ENCODE measurements around the gene GUCY1A2.
"Not testable (repeated sequence)": the region's sequence is repeated elsewhere in the genome, so short reads cannot be mapped to it uniquely, and the experiment has no call there.

Gene GUCY1A2

GRCh38 chr11:106939157-106939556, 79.1 kb downstream of the GUCY1A2 start:
- DNase-seq (ENCODE audit: low read depth): no peak

DNA sequence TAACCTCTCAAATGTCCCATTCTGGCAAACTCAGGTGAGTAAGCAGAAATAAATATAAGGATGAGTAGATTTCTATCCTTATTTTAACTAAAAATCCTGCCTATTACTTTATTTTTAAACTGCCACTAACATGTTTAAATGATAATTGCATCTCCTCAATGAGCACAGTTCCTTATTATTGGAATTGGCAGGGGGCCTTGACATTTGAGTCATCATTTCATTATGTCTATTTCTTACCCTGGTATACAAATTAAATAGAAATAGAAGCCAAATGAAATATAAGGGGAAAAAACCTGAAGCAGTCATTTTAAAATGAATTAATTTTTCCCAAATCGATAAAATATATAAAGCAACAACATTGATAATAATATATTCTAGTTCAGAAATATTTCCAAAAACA, 81.2 kb downstream of the GUCY1A2 start:
- no peak for DNase-seq (ENCODE audit: low read depth)

DNA sequence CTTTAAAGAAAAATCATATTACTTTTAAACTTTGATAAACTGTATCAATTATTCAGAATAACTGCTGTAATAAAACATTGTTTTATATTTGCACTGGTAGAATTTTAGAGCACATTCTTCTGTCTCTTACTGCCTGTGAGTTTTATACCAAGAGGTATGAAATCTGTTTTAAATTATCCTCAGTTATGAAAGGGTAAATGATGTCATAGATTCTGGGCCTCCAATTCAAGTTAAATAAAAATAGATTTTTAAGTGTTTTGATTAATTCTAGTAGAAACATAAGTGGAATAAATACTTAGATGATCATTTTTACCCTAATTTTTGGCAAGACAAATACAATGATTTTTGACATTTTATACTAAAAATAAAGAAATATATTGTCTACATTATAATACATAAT, 93.0 kb downstream of the GUCY1A2 start:
- DNase-seq (ENCODE audit: low read depth): peak; percentile 3

GRCh38 chr11:106920899-106921509, 97.3 kb downstream of the GUCY1A2 start:
- DNase-seq (ENCODE audit: low read depth): no peak

DNA sequence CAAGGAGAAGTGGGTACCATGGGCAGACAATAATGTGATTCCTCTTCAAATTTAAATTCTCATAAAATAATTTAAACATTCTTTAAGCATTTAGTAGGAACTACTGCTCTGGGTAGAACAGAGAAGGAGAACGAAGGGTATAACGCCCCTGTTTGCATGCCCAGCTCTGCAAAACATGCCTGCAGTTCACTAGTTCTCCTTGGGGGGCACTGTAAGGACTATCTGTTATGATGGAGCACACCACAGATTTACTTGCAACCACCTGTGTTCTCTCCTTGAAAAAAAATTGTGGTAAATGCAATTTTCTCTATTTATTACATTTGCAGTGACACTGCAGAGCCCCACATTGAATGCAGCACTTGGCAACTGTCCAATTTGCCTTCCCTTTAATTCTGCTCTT, 100.3 kb downstream of the GUCY1A2 start:
- DNase-seq (ENCODE audit: low read depth): no peak

- DNase-seq (ENCODE audit: low read depth): no peak
Measured at GRCh38 chr11:106914409-106914808, 103.9 kb downstream of the GUCY1A2 start.

DNA sequence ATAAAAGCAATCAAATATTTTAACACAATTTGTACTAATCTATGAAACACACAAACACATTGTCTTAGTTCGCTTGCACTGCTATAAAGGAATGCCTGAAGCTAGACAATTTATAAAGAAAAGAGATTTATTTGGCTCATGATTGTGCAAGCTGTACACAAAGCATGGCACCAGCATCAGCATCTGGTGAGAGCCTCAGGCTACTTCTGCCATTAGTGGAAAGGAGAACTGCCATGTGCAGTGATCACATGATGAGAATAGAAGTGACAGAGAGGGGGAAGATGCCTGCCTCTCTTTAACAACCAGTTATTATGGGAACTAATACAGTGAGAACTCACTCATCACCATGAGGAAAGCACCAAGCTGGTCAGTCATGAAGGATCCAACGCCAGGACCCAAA, 105.1 kb downstream of the GUCY1A2 start:
- DNase-seq (ENCODE audit: low read depth): no peak

DNA sequence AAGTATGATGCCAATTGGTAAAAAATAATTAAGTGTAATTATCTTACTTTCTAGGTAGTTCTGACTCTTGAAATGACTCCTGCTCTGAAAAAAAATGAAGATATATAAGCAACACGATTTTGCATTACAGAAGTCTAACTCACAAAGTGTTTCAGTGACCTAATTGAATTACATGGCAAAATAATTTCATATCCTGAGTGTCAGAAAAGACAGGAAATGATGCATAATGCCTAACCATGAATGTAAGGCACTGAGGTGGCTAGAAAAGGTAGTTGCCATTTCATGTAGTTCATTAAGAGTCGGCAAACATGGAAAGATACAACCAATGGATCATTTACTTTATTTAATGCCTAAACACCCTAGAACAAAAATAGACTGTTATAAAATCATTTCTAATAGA, 113.5 kb downstream of the GUCY1A2 start:
- no peak for DNase-seq (ENCODE audit: low read depth)

GRCh38 chr11:106889718-106890117, 128.6 kb downstream of the GUCY1A2 start:
- DNase-seq (ENCODE audit: low read depth): no peak

DNA sequence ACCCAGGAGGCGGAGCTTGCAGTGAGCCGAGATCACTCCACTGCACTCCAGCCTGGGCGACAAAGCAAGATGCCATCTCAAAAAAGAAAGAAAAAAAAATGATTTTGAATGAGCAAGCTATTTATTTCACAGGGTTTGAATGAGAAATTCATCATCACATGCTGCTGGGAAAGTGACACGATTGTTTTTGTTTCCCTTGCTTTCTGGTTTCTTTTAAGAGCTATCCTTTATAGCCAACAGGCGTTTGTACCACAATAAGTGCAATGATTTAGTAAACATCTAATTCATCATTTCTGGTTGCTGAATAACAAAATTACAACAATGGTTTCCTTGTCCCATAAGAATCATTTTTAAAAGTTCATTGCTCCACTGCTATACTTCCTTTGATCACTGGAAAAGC, 129.9 kb downstream of the GUCY1A2 start:
- DNase-seq (ENCODE audit: low read depth): no peak

DNA sequence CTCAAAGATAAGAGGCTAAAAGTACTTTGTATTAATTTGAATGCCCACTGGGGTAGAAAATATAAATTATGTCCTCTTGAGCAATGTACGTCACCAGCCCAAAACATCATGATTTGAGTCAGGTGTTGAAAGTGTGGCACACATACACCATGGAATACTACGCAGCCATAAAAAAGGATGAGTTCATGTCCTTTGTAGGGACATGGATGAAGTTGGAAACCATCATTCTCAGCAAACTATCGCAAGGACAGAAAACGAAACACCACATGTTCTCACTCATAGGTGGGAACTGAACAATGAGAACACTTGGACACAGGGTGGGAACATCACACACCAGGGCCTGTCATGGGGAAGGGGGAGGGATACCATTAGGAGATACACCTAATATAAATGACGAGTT, 134.6 kb downstream of the GUCY1A2 start:
- DNase-seq (ENCODE audit: low read depth): not testable (repeated sequence)

GRCh38 chr11:106879832-106880546, 138.3 kb downstream of the GUCY1A2 start:
- DNase-seq (ENCODE audit: low read depth): no peak

- no peak for DNase-seq (ENCODE audit: low read depth)
Measured at GRCh38 chr11:106879029-106879428, 139.2 kb downstream of the GUCY1A2 start.

GRCh38 chr11:106875013-106875412, 143.3 kb downstream of the GUCY1A2 start:
- DNase-seq (ENCODE audit: low read depth): no peak

- DNase-seq (ENCODE audit: low read depth): no peak
Measured at GRCh38 chr11:106872246-106872645, 146.0 kb downstream of the GUCY1A2 start.

DNA sequence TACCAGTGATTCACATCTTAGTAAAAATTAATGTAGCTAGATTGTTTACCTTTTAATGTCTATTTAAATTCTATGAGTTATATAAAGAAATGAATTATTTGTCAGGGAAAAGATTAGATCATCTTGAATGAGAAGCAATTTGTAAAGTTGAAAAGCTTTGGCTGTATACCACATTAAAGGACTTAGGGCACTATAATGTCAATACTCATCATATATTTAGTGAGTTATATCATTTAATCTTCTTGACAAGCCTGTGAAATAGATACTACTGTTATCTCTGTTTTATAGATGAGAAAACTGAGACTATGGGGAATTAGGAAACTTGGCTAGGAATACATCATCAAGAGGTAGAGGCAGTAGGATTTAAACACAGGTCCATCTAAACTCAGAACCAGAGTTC, 160.1 kb downstream of the GUCY1A2 start:
- no peak for DNase-seq (ENCODE audit: low read depth)

- DNase-seq (ENCODE audit: low read depth): no peak
Measured at GRCh38 chr11:106856566-106856965, 161.7 kb downstream of the GUCY1A2 start.

DNA sequence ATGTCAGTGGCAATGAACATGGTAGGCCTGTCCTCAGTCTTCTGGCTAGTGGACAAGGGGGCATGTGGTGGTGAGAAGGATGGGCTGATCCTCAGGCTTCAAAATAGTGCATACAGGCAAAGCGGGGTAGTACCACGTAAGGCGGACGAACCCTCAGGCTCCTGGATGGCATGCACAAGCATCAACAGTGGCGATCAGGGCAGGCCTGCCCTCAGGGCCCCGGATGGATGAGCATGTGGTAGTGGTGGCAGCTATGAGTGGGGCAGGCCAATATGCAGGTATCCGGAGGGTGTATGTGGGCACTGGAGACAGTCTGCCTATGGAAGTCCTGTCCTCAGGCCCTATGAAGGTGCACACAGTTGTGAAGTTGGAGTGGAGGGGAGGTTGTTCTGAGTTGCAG, 163.8 kb downstream of the GUCY1A2 start:
- DNase-seq (ENCODE audit: low read depth): no peak

GRCh38 chr11:106853850-106854401, 164.3 kb downstream of the GUCY1A2 start:
- DNase-seq (ENCODE audit: low read depth): no peak

- no peak for DNase-seq (ENCODE audit: low read depth)
Measured at GRCh38 chr11:106852779-106853178, 165.5 kb downstream of the GUCY1A2 start.

DNA sequence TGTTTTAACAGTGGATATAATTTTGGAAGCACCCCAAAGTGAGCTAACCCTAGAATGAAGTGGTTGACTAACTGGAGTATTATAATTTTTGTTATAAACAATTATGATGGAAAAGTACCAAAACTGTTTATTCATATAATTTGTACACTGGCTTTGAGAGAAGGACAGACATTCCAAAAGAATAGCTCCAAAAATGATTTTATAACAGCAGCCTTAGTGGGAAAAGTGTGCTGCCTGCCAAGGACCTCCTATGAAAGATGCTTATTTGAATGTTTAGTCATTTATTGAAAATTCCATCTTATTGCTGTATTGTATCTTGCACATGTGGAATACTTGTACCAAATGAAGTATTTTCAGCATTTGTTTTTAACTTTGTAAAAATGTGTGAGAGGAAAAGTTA, 169.8 kb downstream of the GUCY1A2 start:
- DNase-seq (ENCODE audit: low read depth): no peak

GRCh38 chr11:106842134-106842533, 176.1 kb downstream of the GUCY1A2 start:
- no peak for DNase-seq (ENCODE audit: low read depth)

DNA sequence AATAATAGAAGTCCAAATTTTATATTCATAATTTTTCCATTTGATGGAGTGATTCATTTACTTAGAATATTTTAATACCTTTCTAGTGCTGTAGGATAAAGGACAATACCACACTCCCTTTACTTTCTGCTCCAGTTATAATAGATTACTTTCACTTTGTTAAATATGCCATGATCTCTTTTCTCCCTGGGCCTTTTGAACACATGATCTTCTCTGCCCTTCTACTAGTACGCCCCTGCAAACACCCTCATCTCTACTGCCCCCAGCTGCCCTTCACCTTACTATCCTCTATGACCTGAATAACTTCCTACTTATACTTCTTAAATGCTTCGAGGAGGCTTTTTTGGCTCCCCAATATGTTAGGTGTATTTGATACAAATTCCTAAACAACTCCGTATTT, 177.3 kb downstream of the GUCY1A2 start:
- DNase-seq (ENCODE audit: low read depth): no peak

- DNase-seq (ENCODE audit: low read depth): no peak
Measured at GRCh38 chr11:106840146-106840545, 178.1 kb downstream of the GUCY1A2 start.
